ENCODE results near the gene SHISA9.

- no peak for TF ChIP-seq SUZ12 (IDR thresholded peaks at IDR 0.05; ENCODE audit: extremely low read depth, insufficient read depth, insufficient read length)
- TF ChIP-seq ZNF274 (IDR thresholded peaks at IDR 0.05; ENCODE audit: low read depth, low read length), result no peak
These were observed 9.6 kb upstream of the SHISA9 start for GRCh38 chr16:12891836-12892235.
